ENCODE measurements around the gene MDFI. TPM values are rescaled to one million over a fixed set of nuclear protein-coding genes. Genes with fewer than 3 reads are reported as not detected.
A peak's percentile ranks its signal among the peaks of the same experiment; 100 is the strongest.

Gene MDFI
- total RNA-seq, 8 experiments from 2014 or later: 2.3 to 131 (median 21.9) TPM

- WGBS, 10 experiments: 12 to 67% (median 38%) methylated on average over 2 to 6 of the region's 8 CpGs; no CpG with 5 or more reads in 5 of the 10 experiments
- peaks cover 28 to 36% of the 10 kb centered on the region in 2 donors for H3K4me1 ChIP-seq (replicated peaks in 1 of 2)
- H3K27ac ChIP-seq: no peak overlapping the region
- peak in 3 of 8 experiments; percentile 11 to 16 (median 13) for ATAC-seq (replicated peaks in 6 of 8)
- in situ Hi-C loops (cut with MboI; ENCODE audit: low pct_unique_long_range_greater_than_20kb in 2 of 9, low sequenced_read_pairs in 9 of 9, unreplicated experiment in 9 of 9): no loop called here
- H3K4me3 ChIP-seq: peak overlapping the region in 2 of 5 donors; percentile 54 to 77
These were observed 1.6 kb downstream of the MDFI start for GRCh38 chr6:41639809-41640371.

GRCh38 chr6:41640426-41640825, 2.2 kb downstream of the MDFI start:
- Histone ChIP-seq H3K4me1 (replicated peaks in 1 of 2) (peaks cover 33 to 37% of the 10 kb centered on the region in 2 donors), H3K4me3 (no peak overlapping the region), H3K27ac (no peak overlapping the region)
- in situ Hi-C loops (cut with MboI; ENCODE audit: low pct_unique_long_range_greater_than_20kb in 2 of 9, low sequenced_read_pairs in 9 of 9, unreplicated experiment in 9 of 9): no loop called here
- ATAC-seq (replicated peaks in 6 of 8): no peak
- WGBS, 10 experiments: 50 to 72% methylated on average over 1 to 4 of the region's 7 CpGs; no CpG with 5 or more reads in 8 of the 10 experiments

- in situ Hi-C loops (cut with MboI; ENCODE audit: low pct_unique_long_range_greater_than_20kb in 2 of 9, low sequenced_read_pairs in 9 of 9, unreplicated experiment in 9 of 9): no loop called here
- WGBS, 10 experiments: 75 to 100% (median 83%) methylated on average over 1 to 5 of the region's 9 CpGs; no CpG with 5 or more reads in 3 of the 10 experiments
- H3K4me3 ChIP-seq: no peak overlapping the region
- H3K4me1 ChIP-seq (replicated peaks in 1 of 2): peaks cover 37 to 40% of the 10 kb centered on the region in 2 donors
- H3K27ac ChIP-seq: no peak overlapping the region
- no peak for ATAC-seq (replicated peaks in 6 of 8)
These were observed 3.2 kb downstream of the MDFI start for GRCh38 chr6:41641352-41641925.

- 10 to 100% (median 75%) methylated on average over 1 to 5 of the region's 11 CpGs; no CpG with 5 or more reads in 4 of the 10 experiments for WGBS, 10 experiments
These were observed 4.1 kb downstream of the MDFI start for GRCh38 chr6:41642090-41642959.

GRCh38 chr6:41642960-41643898, 5.0 kb downstream of the MDFI start:
- Histone ChIP-seq H3K4me1 (replicated peaks in 1 of 2) (peaks cover 35 to 37% of the 10 kb centered on the region in 2 donors), H3K27ac (no peak overlapping the region), H3K4me3 (no peak overlapping the region)
- no peak for ATAC-seq (replicated peaks in 6 of 8)
- 29 to 100% (median 49%) methylated on average over 1 to 2 of the region's 10 CpGs; no CpG with 5 or more reads in 4 of the 10 experiments for WGBS, 10 experiments
- in situ Hi-C loops (cut with MboI; ENCODE audit: low pct_unique_long_range_greater_than_20kb in 2 of 9, low sequenced_read_pairs in 9 of 9, unreplicated experiment in 9 of 9): no loop called here

More at GRCh38 chr6:41642090-41642959, 4.1 kb downstream of the MDFI start:
- Histone ChIP-seq H3K4me1 (replicated peaks in 1 of 2) (peaks cover 37 to 40% of the 10 kb centered on the region in 2 donors), H3K27ac (no peak overlapping the region), H3K4me3 (no peak overlapping the region)
- in situ Hi-C loops (cut with MboI; ENCODE audit: low pct_unique_long_range_greater_than_20kb in 2 of 9, low sequenced_read_pairs in 9 of 9, unreplicated experiment in 9 of 9): no loop called here
- ATAC-seq (replicated peaks in 6 of 8): no peak

- ATAC-seq (replicated peaks in 6 of 8): no peak
- H3K4me1 ChIP-seq (replicated peaks in 1 of 2): peaks cover 35 to 37% of the 10 kb centered on the region in 2 donors
- H3K27ac ChIP-seq: peak overlapping the region in 1 of 2 donors; percentile 31
- 29 to 38% (median 33%) methylated on average over 1 to 3 of the region's 4 CpGs; no CpG with 5 or more reads in 7 of the 10 experiments for WGBS, 10 experiments
- in situ Hi-C loops (cut with MboI; ENCODE audit: low pct_unique_long_range_greater_than_20kb in 2 of 9, low sequenced_read_pairs in 9 of 9, unreplicated experiment in 9 of 9): no loop called here
- H3K4me3 ChIP-seq: no peak overlapping the region
These were observed 5.6 kb downstream of the MDFI start for GRCh38 chr6:41643899-41644269.

GRCh38 chr6:41644297-41644879, 6.1 kb downstream of the MDFI start:
- peaks cover 32 to 35% of the 10 kb centered on the region in 2 donors for H3K4me1 ChIP-seq (replicated peaks in 1 of 2)

GRCh38 chr6:41645007-41645618, 6.8 kb downstream of the MDFI start:
- peak in 5 of 8 experiments; percentile 55 to 83 (median 72) for ATAC-seq (replicated peaks in 6 of 8)
- Histone ChIP-seq H3K4me3 (no peak overlapping the region), H3K4me1 (replicated peaks in 1 of 2) (peaks cover 24 to 27% of the 10 kb centered on the region in 2 donors), H3K27ac (peak overlapping the region; percentile 6 to 30)
- 11 to 100% (median 48%) methylated on average over 1 to 7 of the region's 12 CpGs; no CpG with 5 or more reads in 3 of the 10 experiments for WGBS, 10 experiments
- in situ Hi-C loops (cut with MboI; ENCODE audit: low pct_unique_long_range_greater_than_20kb in 2 of 9, low sequenced_read_pairs in 9 of 9, unreplicated experiment in 9 of 9): no loop called here

More at GRCh38 chr6:41644297-41644879, 6.1 kb downstream of the MDFI start:
- 0% methylated on average over 1 of the region's 4 CpGs; no CpG with 5 or more reads in 7 of the 10 experiments for WGBS, 10 experiments
- in situ Hi-C loops (cut with MboI; ENCODE audit: low pct_unique_long_range_greater_than_20kb in 2 of 9, low sequenced_read_pairs in 9 of 9, unreplicated experiment in 9 of 9): no loop called here
- Histone ChIP-seq H3K27ac (peak overlapping the region in 1 of 2 donors; percentile 31), H3K4me3 (no peak overlapping the region)
- peak in 5 of 8 experiments; percentile 45 to 70 (median 54) for ATAC-seq (replicated peaks in 6 of 8)

GRCh38 chr6:41646026-41646795, 7.9 kb downstream of the MDFI start:
- in situ Hi-C loops (cut with MboI; ENCODE audit: low pct_unique_long_range_greater_than_20kb in 2 of 9, low sequenced_read_pairs in 9 of 9, unreplicated experiment in 9 of 9): no loop called here
- no peak overlapping the region for H3K4me3 ChIP-seq
- no peak for ATAC-seq (replicated peaks in 6 of 8)
- H3K4me1 ChIP-seq (replicated peaks in 1 of 2): peaks cover 23% of the 10 kb centered on the region in 2 donors
- WGBS, 10 experiments: 19 to 95% (median 73%) methylated on average over 1 to 9 of the region's 14 CpGs; no CpG with 5 or more reads in 2 of the 10 experiments
- no peak overlapping the region for H3K27ac ChIP-seq

GRCh38 chr6:41647061-41647511, 8.8 kb downstream of the MDFI start:
- WGBS, 10 experiments: 67 to 100% (median 80%) methylated on average over 1 to 4 of the region's 9 CpGs; no CpG with 5 or more reads in 7 of the 10 experiments
- in situ Hi-C loops (cut with MboI; ENCODE audit: low pct_unique_long_range_greater_than_20kb in 2 of 9, low sequenced_read_pairs in 9 of 9, unreplicated experiment in 9 of 9): no loop called here
- ATAC-seq (replicated peaks in 6 of 8): no peak
- Histone ChIP-seq H3K4me1 (replicated peaks in 1 of 2) (peaks cover 23% of the 10 kb centered on the region in 2 donors), H3K27ac (no peak overlapping the region), H3K4me3 (no peak overlapping the region)

GRCh38 chr6:41648070-41648585, 9.9 kb downstream of the MDFI start:
- Histone ChIP-seq H3K4me3 (no peak overlapping the region), H3K4me1 (replicated peaks in 1 of 2) (peaks cover 23% of the 10 kb centered on the region in 2 donors), H3K27ac (no peak overlapping the region)
- in situ Hi-C loops (cut with MboI; ENCODE audit: low pct_unique_long_range_greater_than_20kb in 2 of 9, low sequenced_read_pairs in 9 of 9, unreplicated experiment in 9 of 9): no loop called here
- WGBS, 10 experiments: 33 to 100% (median 74%) methylated on average over 1 to 7 of the region's 7 CpGs; no CpG with 5 or more reads in 2 of the 10 experiments
- no peak for ATAC-seq (replicated peaks in 6 of 8)
